ENCODE measurements around the gene RBMS3.

DNA sequence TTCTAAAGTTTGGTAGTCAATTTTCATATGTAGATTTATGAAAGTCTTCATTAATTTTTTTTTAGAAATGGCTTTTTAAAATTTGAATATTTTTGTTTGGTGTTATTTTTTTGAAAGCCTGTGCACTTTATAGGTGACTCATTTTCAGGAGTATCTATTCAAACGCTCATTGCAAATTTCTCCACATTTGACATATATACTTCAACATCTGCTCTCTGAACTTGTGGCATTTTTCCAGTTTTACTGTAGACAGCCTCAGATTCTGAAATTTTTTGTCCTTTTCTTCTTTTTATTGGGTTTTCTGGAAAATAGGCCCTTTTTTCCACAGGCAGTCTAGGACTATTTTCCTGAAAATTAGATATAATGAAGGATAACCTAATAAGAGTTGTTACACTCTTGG is 396.6 kb downstream of the RBMS3 start:
- TF ChIP-seq, protein P1, sequence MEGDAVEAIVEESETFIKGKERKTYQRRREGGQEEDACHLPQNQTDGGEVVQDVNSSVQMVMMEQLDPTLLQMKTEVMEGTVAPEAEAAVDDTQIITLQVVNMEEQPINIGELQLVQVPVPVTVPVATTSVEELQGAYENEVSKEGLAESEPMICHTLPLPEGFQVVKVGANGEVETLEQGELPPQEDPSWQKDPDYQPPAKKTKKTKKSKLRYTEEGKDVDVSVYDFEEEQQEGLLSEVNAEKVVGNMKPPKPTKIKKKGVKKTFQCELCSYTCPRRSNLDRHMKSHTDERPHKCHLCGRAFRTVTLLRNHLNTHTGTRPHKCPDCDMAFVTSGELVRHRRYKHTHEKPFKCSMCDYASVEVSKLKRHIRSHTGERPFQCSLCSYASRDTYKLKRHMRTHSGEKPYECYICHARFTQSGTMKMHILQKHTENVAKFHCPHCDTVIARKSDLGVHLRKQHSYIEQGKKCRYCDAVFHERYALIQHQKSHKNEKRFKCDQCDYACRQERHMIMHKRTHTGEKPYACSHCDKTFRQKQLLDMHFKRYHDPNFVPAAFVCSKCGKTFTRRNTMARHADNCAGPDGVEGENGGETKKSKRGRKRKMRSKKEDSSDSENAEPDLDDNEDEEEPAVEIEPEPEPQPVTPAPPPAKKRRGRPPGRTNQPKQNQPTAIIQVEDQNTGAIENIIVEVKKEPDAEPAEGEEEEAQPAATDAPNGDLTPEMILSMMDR (IDR thresholded peaks at IDR 0.05), result no peak
- no peak for TF ChIP-seq POLR2AphosphoS5 (IDR thresholded peaks at IDR 0.05; ENCODE audit: insufficient read depth in 1 of 2, low read depth in 1 of 2)

Measured in vagina (tissue), 2 donors.